ENCODE measurements around the gene TAB2. TPM values are rescaled to one million over a fixed set of nuclear protein-coding genes. Genes with fewer than 3 reads are reported as not detected.

TAB2 gene
- total RNA-seq, 1 experiment from 2014 or later: 56.2 TPM

DNA sequence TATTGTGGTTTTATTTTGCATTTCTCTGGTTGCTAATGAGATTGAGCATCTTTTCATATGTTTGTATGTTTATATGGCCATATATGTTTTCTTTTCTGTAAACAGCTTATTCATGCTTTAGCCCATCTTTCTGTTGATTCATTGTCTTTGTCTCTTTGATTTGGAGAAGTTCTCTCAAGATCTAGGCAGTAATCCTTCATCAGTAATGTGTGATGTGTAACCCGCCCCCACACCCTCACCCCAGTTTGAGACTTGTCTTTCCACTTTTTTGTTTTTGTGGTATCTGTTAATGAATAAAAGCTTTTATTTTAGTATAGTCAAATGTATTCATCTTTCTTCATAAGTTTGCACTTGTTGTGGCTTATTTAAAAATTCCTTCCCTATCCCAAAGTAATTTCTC is 141.3 kb downstream of the TAB2 start:
- no peaks in the 10 kb centered on the region for H3K4me1 Mint-ChIP-seq
- H3K27me3 ChIP-seq (ENCODE audit: insufficient read depth, low read length): no peaks in the 10 kb centered on the region

More for the DNA sequence above, 141.3 kb downstream of the TAB2 start:
- Histone ChIP-seq H3K18ac (ENCODE audit: insufficient read length, low read depth, low read length) (no peak overlapping the region), H2AFZ (ENCODE audit: low read length) (no peak overlapping the region), H4K8ac (replicated peaks; ENCODE audit: insufficient read length, low read depth, low read length) (no peak overlapping the region), H3T11ph (ENCODE audit: low read length) (no peak overlapping the region), H3K4ac (ENCODE audit: low read depth, low read length) (no peak overlapping the region), H4K20me1 (ENCODE audit: control insufficient read depth, insufficient read depth, insufficient read length) (no peaks in the 10 kb centered on the region), H3K9ac (ENCODE audit: extremely low read depth, insufficient read length, low read length) (no peak overlapping the region), H4K5ac (ENCODE audit: insufficient read length, low read depth, low read length) (no peak overlapping the region), H3K23ac (ENCODE audit: insufficient read length, low read depth, low read length) (no peak overlapping the region), H3K4me2 (ENCODE audit: insufficient read depth, insufficient read length, low read length) (no peak overlapping the region), H3K23me2 (ENCODE audit: insufficient read length, low read depth, low read length, poor library complexity, severe bottlenecking) (no peaks in the 10 kb centered on the region), H2BK120ac (ENCODE audit: low read depth, low read length, poor library complexity, severe bottlenecking) (no peak overlapping the region), H2BK15ac (ENCODE audit: low read depth, low read length) (no peak overlapping the region), H2AK5ac (ENCODE audit: insufficient read length, low read length) (no peak overlapping the region), H3K27ac (ENCODE audit: insufficient read length, low read depth, low read length) (no peak overlapping the region), H4K91ac (ENCODE audit: insufficient read length, low read depth, low read length) (no peak overlapping the region), H3K14ac (ENCODE audit: insufficient read depth, low read length) (no peak overlapping the region), H3K4me1 (ENCODE audit: insufficient read depth, low read length) (no peaks in the 10 kb centered on the region), H2BK5ac (ENCODE audit: insufficient read length, low read length) (no peak overlapping the region), H2BK12ac (ENCODE audit: insufficient read length, low read depth, low read length) (no peak overlapping the region), H3K79me1 (ENCODE audit: insufficient read depth, low read depth, low read length, poor library complexity, severe bottlenecking) (no peaks in the 10 kb centered on the region), H3K9me3 (ENCODE audit: control insufficient read depth, low read depth, low read length) (no peaks in the 10 kb centered on the region), H2BK20ac (ENCODE audit: low read depth, low read length, poor library complexity, severe bottlenecking) (no peak overlapping the region), H3K79me2 (ENCODE audit: insufficient read depth, low read length) (no peaks in the 10 kb centered on the region), H3K56ac (ENCODE audit: insufficient read length, low read depth, low read length) (no peak overlapping the region)
- Mint-ChIP-seq H3K36me3 (ENCODE audit: insufficient read depth in 1 of 3, low read depth in 3 of 3) (no peaks in the 10 kb centered on the region), H3K4me3 (no peak overlapping the region), H3K9me3 (no peaks in the 10 kb centered on the region), H3K27me3 (ENCODE audit: low read depth) (peaks cover 15% of the 10 kb centered on the region), H3K27ac (no peak overlapping the region)
- WGBS (ENCODE audit: extremely low coverage, insufficient read length, low lambda C conversion rate): no CpG with 5 or more reads among the region's 1 CpG
- no peak for DNase-seq
- TF ChIP-seq, protein P1, sequence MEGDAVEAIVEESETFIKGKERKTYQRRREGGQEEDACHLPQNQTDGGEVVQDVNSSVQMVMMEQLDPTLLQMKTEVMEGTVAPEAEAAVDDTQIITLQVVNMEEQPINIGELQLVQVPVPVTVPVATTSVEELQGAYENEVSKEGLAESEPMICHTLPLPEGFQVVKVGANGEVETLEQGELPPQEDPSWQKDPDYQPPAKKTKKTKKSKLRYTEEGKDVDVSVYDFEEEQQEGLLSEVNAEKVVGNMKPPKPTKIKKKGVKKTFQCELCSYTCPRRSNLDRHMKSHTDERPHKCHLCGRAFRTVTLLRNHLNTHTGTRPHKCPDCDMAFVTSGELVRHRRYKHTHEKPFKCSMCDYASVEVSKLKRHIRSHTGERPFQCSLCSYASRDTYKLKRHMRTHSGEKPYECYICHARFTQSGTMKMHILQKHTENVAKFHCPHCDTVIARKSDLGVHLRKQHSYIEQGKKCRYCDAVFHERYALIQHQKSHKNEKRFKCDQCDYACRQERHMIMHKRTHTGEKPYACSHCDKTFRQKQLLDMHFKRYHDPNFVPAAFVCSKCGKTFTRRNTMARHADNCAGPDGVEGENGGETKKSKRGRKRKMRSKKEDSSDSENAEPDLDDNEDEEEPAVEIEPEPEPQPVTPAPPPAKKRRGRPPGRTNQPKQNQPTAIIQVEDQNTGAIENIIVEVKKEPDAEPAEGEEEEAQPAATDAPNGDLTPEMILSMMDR (conservative IDR thresholded peaks at IDR 0.05): no peak
